ENCODE results near the gene C1QTNF4. TPM values are rescaled to one million over a fixed set of nuclear protein-coding genes. Genes with fewer than 3 reads are reported as not detected.
A peak's percentile ranks its signal among the peaks of the same experiment; 100 is the strongest.

Gene C1QTNF4
- total RNA-seq, 4 donors from 2014 or later, result 1.2 to 4.4 TPM; not detected in 2

- Histone ChIP-seq H3K27ac (no peak overlapping the region), H3K4me3 (no peak overlapping the region), H3K27me3 (no peaks in the 10 kb centered on the region), H3K36me3 (peaks cover 0 to 24% (median 0%) of the 10 kb centered on the region in 3 donors), H3K4me1 (peaks cover 0 to 3% (median 0%) of the 10 kb centered on the region in 4 donors), H3K9me3 (no peaks in the 10 kb centered on the region)
- TF ChIP-seq CTCF (IDR thresholded peaks at IDR 0.05) (no peak), POLR2A (IDR thresholded peaks at IDR 0.05) (no peak)
- peak in 1 of 3 donors; percentile 60 for DNase-seq
These were observed 6.4 kb downstream of the C1QTNF4 start for GRCh38 chr11:47587723-47588326.

GRCh38 chr11:47587039-47587716 is 7.0 kb downstream of the C1QTNF4 start:
- H3K4me1 ChIP-seq, result peaks cover 0 to 3% (median 0%) of the 10 kb centered on the region in 4 donors
- TF ChIP-seq CTCF (IDR thresholded peaks at IDR 0.05) (no peak), POLR2A (IDR thresholded peaks at IDR 0.05) (no peak)
- peaks cover 0 to 30% (median 0%) of the 10 kb centered on the region in 3 donors for H3K36me3 ChIP-seq
- H3K27ac ChIP-seq, result no peak overlapping the region
- H3K27me3 ChIP-seq, result no peaks in the 10 kb centered on the region
- H3K9me3 ChIP-seq, result no peaks in the 10 kb centered on the region
- DNase-seq, result no peak
- no peak overlapping the region for H3K4me3 ChIP-seq

GRCh38 chr11:47586098-47586855 is 7.9 kb downstream of the C1QTNF4 start, which contains the start of gene FAM180B:
Gene FAM180B, plus strand, starts transcription at chr11:47586678. Its CDS starts 91 bp downstream, at chr11:47586769.
- Histone ChIP-seq H3K9me3 (no peaks in the 10 kb centered on the region), H3K36me3 (peaks cover 0 to 39% (median 0%) of the 10 kb centered on the region in 3 donors), H3K4me1 (peaks cover 0 to 3% (median 0%) of the 10 kb centered on the region in 4 donors), H3K27me3 (no peaks in the 10 kb centered on the region), H3K27ac (no peak within 1 kb of the TSS), H3K4me3 (no peak within 1 kb of the TSS)
- no peak for TF ChIP-seq CTCF (IDR thresholded peaks at IDR 0.05)
- TF ChIP-seq POLR2A (IDR thresholded peaks at IDR 0.05), result no peak
- no peak for DNase-seq

- no peaks in the 10 kb centered on the region for H3K9me3 ChIP-seq
- peaks cover 0 to 51% (median 0%) of the 10 kb centered on the region in 3 donors for H3K36me3 ChIP-seq
These were observed 10.4 kb downstream of the C1QTNF4 start for GRCh38 chr11:47583844-47584243.

More at GRCh38 chr11:47583844-47584243, 10.4 kb downstream of the C1QTNF4 start:
- no peak overlapping the region for H3K27ac ChIP-seq
- no peaks in the 10 kb centered on the region for H3K27me3 ChIP-seq
- H3K4me3 ChIP-seq, result no peak overlapping the region
- no peak for DNase-seq
- peaks cover 0 to 11% (median 0%) of the 10 kb centered on the region in 4 donors for H3K4me1 ChIP-seq
- TF ChIP-seq POLR2A (IDR thresholded peaks at IDR 0.05) (no peak), CTCF (IDR thresholded peaks at IDR 0.05) (no peak)

Data from Peyer's patch (tissue), 4 donors.